Measurements from ENCODE around the gene PHF2. TPM values are rescaled to one million over a fixed set of nuclear protein-coding genes. Genes with fewer than 3 reads are reported as not detected.

The PHF2 gene
- total RNA-seq, 4 donors from 2014 or later = 32.8 to 50.1 (median 33.0) TPM

GRCh38 chr9:93574900-93575795 is 1.2 kb upstream of the PHF2 start:
- no peak for DNase-seq
- no peaks in the 10 kb centered on the region for H3K27me3 ChIP-seq
- H3K27ac ChIP-seq = peak overlapping the region; percentile 89 to 94 (median 92)
- TF ChIP-seq CTCF (IDR thresholded peaks at IDR 0.05) (no peak), POLR2A (IDR thresholded peaks at IDR 0.05) (no peak)
- peak overlapping the region; percentile 14 to 95 (median 75) for H3K4me3 ChIP-seq (replicated peaks in 1 of 3)
- H3K36me3 ChIP-seq = no peaks in the 10 kb centered on the region
- intact Hi-C loops (cut with DNase I) = loop anchor here (5.0 kb wide), 1 partner anchor 123 kb away; the partner anchor contains the start of genes FAM120A and FAM120AOS
- peaks cover 31 to 34% of the 10 kb centered on the region in 2 donors for H3K4me1 ChIP-seq
- H3K9me3 ChIP-seq = no peaks in the 10 kb centered on the region
- WGBS, 2 donors = 32 to 44% methylated on average over 18 to 21 of the region's 30 CpGs

- peak overlapping the region; percentile 14 to 95 (median 75) for H3K4me3 ChIP-seq (replicated peaks in 1 of 3)
- no peaks in the 10 kb centered on the region for H3K27me3 ChIP-seq
- no peak for TF ChIP-seq CTCF (IDR thresholded peaks at IDR 0.05)
- peak in 1 of 2 donors; percentile 5 for TF ChIP-seq POLR2A (IDR thresholded peaks at IDR 0.05)
- peaks cover 38 to 41% of the 10 kb centered on the region in 2 donors for H3K4me1 ChIP-seq
- H3K36me3 ChIP-seq = no peaks in the 10 kb centered on the region
- 0 to 1% methylated on average over 24 to 26 of the region's 26 CpGs for WGBS, 2 donors
- intact Hi-C loops (cut with DNase I) = loop anchor here (5.0 kb wide), 1 partner anchor 124 kb away; the partner anchor contains the start of genes FAM120A and FAM120AOS
- DNase-seq = peak; percentile 55 to 62
- H3K27ac ChIP-seq = peak overlapping the region; percentile 89 to 94 (median 92)
- no peaks in the 10 kb centered on the region for H3K9me3 ChIP-seq
Observed at GRCh38 chr9:93575796-93576257, 557 bp upstream of the PHF2 start.

- DNase-seq = peak; percentile 52 to 55
- intact Hi-C loops (cut with DNase I) = loop anchor here (5.0 kb wide), 1 partner anchor 125 kb away; the partner anchor contains the start of genes FAM120A and FAM120AOS
- H3K4me1 ChIP-seq = peaks cover 52 to 56% of the 10 kb centered on the region in 2 donors
- peak overlapping the region; percentile 60 to 82 (median 71) for H3K27ac ChIP-seq
- TF ChIP-seq CTCF (IDR thresholded peaks at IDR 0.05) = no peak
- TF ChIP-seq POLR2A (IDR thresholded peaks at IDR 0.05) = peak in 1 of 2 donors; percentile 6
- no peaks in the 10 kb centered on the region for H3K9me3 ChIP-seq
- no peaks in the 10 kb centered on the region for H3K36me3 ChIP-seq
- peak overlapping the region; percentile 46 to 81 (median 69) for H3K4me3 ChIP-seq (replicated peaks in 1 of 3)
- no peaks in the 10 kb centered on the region for H3K27me3 ChIP-seq
- 1 to 2% methylated on average over 9 to 32 of the region's 74 CpGs for WGBS, 2 donors
Observed at GRCh38 chr9:93577078-93577974, 942 bp downstream of the PHF2 start.

GRCh38 chr9:93577975-93578682 is 1.7 kb downstream of the PHF2 start:
- TF ChIP-seq POLR2A (IDR thresholded peaks at IDR 0.05) (no peak), CTCF (IDR thresholded peaks at IDR 0.05) (no peak)
- intact Hi-C loops (cut with DNase I) = loop anchor here (5.0 kb wide), 1 partner anchor 126 kb away; the partner anchor contains the start of genes FAM120A and FAM120AOS
- Histone ChIP-seq H3K9me3 (no peaks in the 10 kb centered on the region), H3K27ac (peak overlapping the region; percentile 60 to 82 (median 71)), H3K36me3 (no peaks in the 10 kb centered on the region), H3K4me1 (peaks cover 56 to 61% of the 10 kb centered on the region in 2 donors), H3K4me3 (replicated peaks in 1 of 3) (peak overlapping the region; percentile 46 to 81 (median 69)), H3K27me3 (no peaks in the 10 kb centered on the region)
- DNase-seq = no peak
- WGBS, 2 donors = 61 to 83% methylated on average over 10 to 13 of the region's 13 CpGs

Data from thyroid gland (tissue), 4 donors.